Mesodermal cell (in vitro differentiated cells): ENCODE data around the gene RHOV.

Experiments
- H3K27ac ChIP-seq: 2 replicates; pipeline ENCODE4 v1.7.0; 2013; ENCODE audit warnings: mild to moderate bottlenecking, low read depth, low read length, moderate library complexity; ENCODE audit not compliant: severe bottlenecking
- H3K36me3 ChIP-seq: 2 replicates; pipeline ENCODE4 v1.7.1; 2013; ENCODE audit warnings: mild to moderate bottlenecking, low read length, moderate library complexity; ENCODE audit not compliant: control insufficient read depth, insufficient read depth
- H3K4me1 ChIP-seq: one replicate; pipeline ENCODE4 v1.7.1; 2013; ENCODE audit warnings: mild to moderate bottlenecking, low read length; ENCODE audit not compliant: insufficient read depth, control insufficient read depth, poor library complexity, severe bottlenecking
- H3K4me3 ChIP-seq: 2 replicates; pipeline ENCODE4 v1.7.0; 2013; ENCODE audit warnings: low read length, control low read depth, mild to moderate bottlenecking; ENCODE audit not compliant: insufficient read depth, poor library complexity, severe bottlenecking; ENCODE audit errors: extremely low read depth
- H3K9me3 ChIP-seq: 2 replicates; pipeline ENCODE4 v1.7.1; 2013; ENCODE audit warnings: mild to moderate bottlenecking, low read length, moderate library complexity; ENCODE audit not compliant: control insufficient read depth
- WGBS, 2 experiments: methylation state at CpG; one replicate each; pipeline ENCODE4 v1.1.5; 2013; ENCODE audit warnings: missing lambda C conversion rate in 2 of 2; ENCODE audit not compliant: insufficient coverage in 2 of 2; 5-methylcytosine and 5-hydroxymethylcytosine counted together

The RHOV gene

GRCh38 chr15:40902605-40903561, 28.8 kb upstream of the RHOV start:
- H3K27ac ChIP-seq: no peak overlapping the region
- no peaks in the 10 kb centered on the region for H3K9me3 ChIP-seq
- H3K4me1 ChIP-seq: peaks cover 17% of the 10 kb centered on the region
- H3K4me3 ChIP-seq: no peak overlapping the region
- H3K36me3 ChIP-seq: peaks cover 72% of the 10 kb centered on the region
- WGBS, 2 experiments: 93 to 95% methylated on average over 27 to 30 of the region's 33 CpGs

DNA sequence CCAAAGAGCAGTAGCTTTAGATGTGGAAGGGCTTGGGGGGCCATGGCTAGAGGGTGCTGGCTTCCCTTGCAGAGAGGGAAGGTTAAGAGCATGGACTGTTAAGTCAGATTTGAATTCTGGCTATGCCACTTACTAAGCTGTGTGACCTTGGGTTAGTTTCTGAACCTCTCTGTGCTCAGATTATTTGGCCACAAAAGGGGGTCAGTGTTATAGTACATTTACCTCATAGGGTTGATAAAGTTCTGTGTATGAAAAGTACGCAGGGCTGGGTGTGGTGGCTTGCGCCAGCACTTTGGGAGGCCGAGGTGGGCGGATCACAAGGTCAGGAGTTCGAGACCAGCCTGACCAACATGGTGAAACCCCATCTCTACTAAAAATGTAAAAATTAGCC, 27.0 kb upstream of the RHOV start:
- 80 to 95% methylated on average over 4 to 5 of the region's 5 CpGs for WGBS, 2 experiments
- Histone ChIP-seq H3K9me3 (no peaks in the 10 kb centered on the region), H3K4me1 (peaks cover 6% of the 10 kb centered on the region), H3K4me3 (no peak overlapping the region), H3K27ac (no peak overlapping the region), H3K36me3 (peaks cover 78% of the 10 kb centered on the region)

- no peak overlapping the region for H3K27ac ChIP-seq
- no peak overlapping the region for H3K4me3 ChIP-seq
- peaks cover 81% of the 10 kb centered on the region for H3K36me3 ChIP-seq
- H3K9me3 ChIP-seq: no peaks in the 10 kb centered on the region
- WGBS, 2 experiments: 97% methylated on average over 35 of the region's 36 CpGs
- H3K4me1 ChIP-seq: peaks cover 4% of the 10 kb centered on the region
Observed at GRCh38 chr15:40900256-40901052, 26.4 kb upstream of the RHOV start.

DNA sequence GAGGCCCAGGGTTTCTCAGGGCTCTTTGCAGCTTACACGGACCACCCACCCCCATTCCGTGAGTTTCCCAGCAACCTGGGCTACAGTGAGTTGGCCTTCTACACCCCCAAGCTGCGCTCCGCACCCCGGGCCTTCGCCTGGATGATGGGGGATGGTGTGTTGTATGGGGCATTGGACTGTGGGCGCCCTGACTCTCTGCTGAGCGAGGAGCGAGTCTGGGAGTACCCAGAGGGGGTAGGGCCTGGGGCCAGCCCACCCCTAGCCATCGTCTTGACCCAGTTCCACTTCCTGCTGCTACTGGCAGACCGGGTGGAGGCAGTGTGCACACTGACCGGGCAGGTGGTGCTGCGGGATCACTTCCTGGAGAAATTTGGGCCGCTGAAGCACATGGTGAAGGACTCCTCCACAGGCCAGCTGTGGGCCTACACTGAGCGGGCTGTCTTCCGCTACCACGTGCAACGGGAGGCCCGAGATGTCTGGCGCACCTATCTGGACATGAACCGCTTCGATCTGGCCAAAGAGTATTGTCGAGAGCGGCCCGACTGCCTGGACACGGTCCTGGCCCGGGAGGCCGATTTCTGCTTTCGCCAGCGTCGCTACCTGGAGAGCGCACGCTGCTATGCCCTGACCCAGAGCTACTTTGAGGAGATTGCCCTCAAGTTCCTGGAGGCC, 25.6 kb upstream of the RHOV start:
- 97% methylated on average over 26 to 27 of the region's 33 CpGs for WGBS, 2 experiments
- Histone ChIP-seq H3K27ac (no peak overlapping the region), H3K9me3 (no peaks in the 10 kb centered on the region), H3K36me3 (peaks cover 73% of the 10 kb centered on the region), H3K4me3 (no peak overlapping the region), H3K4me1 (peaks cover 3% of the 10 kb centered on the region)

GRCh38 chr15:40894681-40895448, 20.8 kb upstream of the RHOV start:
- Histone ChIP-seq H3K36me3 (peaks cover 34% of the 10 kb centered on the region), H3K4me3 (peak overlapping the region; percentile 83), H3K9me3 (no peaks in the 10 kb centered on the region), H3K27ac (peak overlapping the region; percentile 68), H3K4me1 (peaks cover 3% of the 10 kb centered on the region)
- 1 to 2% methylated on average over 23 to 28 of the region's 33 CpGs for WGBS, 2 experiments

- peaks cover 25% of the 10 kb centered on the region for H3K36me3 ChIP-seq
- peaks cover 3% of the 10 kb centered on the region for H3K4me1 ChIP-seq
- peak within 1 kb of the TSS; percentile 68 for H3K27ac ChIP-seq
- H3K4me3 ChIP-seq: peak within 1 kb of the TSS; percentile 83
- WGBS, 2 experiments: 6 to 8% methylated on average over 38 to 54 of the region's 55 CpGs
- no peaks in the 10 kb centered on the region for H3K9me3 ChIP-seq
Observed at GRCh38 chr15:40893733-40894680, 20.0 kb upstream of the RHOV start, which contains the start of gene VPS18. Gene VPS18 (plus strand): TSS chr15:40894450. CDS start chr15:40894769, 319 bp downstream.

DNA sequence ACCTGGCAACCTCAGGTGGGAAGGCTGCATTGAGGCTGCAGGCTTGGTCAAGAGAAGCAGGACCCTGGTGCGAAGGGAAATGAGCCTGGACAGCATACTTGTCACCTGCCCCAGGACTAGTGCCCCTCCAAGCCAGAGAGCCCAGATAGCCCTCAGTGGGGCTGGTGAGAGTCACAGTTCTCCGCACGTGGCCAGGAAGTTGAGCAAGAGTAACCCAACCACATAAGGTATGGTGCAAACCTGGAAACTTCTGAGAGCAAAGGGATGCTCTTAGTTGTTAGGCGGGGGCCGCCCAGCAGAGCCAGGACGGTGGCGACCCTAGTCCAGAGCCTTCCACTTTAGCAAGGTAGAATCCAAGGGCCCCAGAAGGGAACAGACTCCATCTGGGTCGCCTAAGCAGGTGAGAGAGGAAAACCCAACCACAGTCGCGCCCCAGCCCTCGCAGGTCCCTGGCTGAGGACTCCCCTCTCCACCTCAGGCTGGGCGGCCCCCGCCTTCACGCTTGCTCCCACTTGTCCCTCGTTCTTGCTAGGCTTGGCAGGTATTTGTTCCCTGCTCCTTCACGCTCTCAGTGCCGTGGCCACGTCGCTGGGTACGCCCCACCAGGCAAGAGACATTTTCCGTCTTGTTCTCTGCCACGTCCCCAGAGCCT, 19.1 kb upstream of the RHOV start:
- WGBS, 2 experiments: 91 to 93% methylated on average over 17 to 22 of the region's 22 CpGs
- Histone ChIP-seq H3K4me1 (peaks cover 3% of the 10 kb centered on the region), H3K27ac (no peak overlapping the region), H3K36me3 (peaks cover 16% of the 10 kb centered on the region), H3K9me3 (no peaks in the 10 kb centered on the region), H3K4me3 (no peak overlapping the region)

DNA sequence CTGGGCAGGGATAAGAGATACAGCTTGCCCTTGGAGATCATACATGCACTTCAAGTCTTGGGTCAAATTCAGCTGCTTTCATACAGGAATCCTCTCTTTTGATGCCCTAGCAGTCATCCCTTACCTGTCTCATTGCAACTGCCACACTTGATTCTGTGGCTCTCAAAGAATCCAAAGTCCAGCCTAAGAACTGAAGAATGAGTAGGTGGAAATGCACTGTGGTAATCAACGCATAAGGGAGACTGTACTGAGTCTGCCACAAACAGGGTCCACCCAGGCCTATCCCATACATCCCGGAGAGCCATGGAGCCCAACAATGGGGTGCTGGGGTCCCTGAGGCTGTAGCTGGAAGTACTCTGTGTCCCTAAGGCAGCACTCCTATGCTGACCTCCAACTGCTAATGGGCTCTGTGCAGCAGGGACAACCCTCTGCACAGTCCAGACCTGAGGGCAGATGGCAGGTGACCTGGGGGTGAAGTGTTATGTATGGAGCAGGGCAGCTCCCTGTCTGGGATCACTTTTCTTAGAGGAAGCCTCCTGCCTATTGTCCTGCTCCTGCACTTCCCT, 18.5 kb upstream of the RHOV start:
- H3K4me3 ChIP-seq: no peak overlapping the region
- H3K9me3 ChIP-seq: no peaks in the 10 kb centered on the region
- H3K36me3 ChIP-seq: peaks cover 14% of the 10 kb centered on the region
- 82 to 91% methylated on average over 2 of the region's 2 CpGs for WGBS, 2 experiments
- H3K27ac ChIP-seq: no peak overlapping the region
- H3K4me1 ChIP-seq: peaks cover 3% of the 10 kb centered on the region
